NCI-H146 (cell line): ENCODE measurements around the gene ESR1.
"Not testable (repeated sequence)": the region's sequence is repeated elsewhere in the genome, so short reads cannot be mapped to it uniquely, and the experiment has no call there.

Experiments used
- DNase-seq: peaks from one replicate; lab custom pipeline; 2025; lab: John Stamatoyannopoulos, UW

ESR1 gene

DNA sequence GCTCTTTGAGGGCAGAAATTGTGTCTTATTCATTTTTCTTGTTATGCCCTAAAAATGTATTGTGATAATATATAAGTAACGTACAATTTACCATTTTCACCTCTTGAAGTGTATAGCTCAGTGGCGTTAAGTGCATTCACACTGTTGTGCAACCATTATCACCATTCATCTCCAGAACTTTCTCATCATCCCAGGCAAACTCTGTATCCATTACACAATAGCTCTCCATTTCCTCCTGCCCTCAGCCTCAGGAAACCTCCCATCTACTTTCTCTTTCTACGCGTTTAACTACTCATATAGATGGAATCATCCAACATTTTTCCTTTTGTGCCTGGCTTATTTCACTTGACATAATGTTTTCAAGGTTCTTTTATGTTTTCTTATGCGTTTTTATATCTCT, 184.6 kb downstream of the ESR1 start:
- DNase-seq, result no peak

DNA sequence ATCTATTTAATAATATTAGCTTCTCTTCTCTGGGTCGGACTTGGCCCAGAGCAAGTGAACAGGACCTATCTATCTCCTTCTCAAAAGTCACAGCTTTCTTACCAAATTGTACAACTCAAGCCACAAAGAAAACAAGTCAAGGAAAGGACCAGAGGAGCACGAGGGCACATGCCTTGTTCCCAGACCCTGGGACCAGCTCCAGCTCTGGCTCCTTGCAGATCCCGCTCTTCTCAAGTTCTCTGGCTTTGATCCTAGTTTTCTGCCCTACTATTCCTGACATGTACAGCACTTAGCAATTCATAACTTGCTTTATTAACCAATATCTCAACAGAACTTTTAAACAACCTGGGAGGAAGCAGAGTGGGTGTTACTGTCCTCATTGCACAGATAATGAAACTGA, 185.9 kb downstream of the ESR1 start:
- no peak for DNase-seq

DNA sequence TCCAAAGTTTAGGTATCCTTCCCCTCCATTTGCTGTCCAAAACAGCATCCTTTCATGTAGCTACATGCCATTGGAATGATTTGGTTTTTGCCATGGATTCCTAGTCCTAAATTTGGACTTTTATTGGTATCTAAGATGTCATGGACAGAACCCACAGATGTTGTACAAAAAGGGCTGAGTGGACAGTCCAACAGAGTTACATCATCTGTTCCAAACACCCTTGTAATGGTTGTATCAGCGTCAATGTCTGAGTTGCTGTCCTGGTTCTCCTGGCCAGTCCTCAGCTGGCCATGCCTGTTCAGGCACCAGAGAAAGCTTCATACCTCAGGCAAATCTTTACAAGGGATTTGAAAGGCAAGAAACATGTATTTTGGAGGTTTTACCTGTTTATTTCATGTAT, 191.3 kb downstream of the ESR1 start:
- DNase-seq, result no peak

DNA sequence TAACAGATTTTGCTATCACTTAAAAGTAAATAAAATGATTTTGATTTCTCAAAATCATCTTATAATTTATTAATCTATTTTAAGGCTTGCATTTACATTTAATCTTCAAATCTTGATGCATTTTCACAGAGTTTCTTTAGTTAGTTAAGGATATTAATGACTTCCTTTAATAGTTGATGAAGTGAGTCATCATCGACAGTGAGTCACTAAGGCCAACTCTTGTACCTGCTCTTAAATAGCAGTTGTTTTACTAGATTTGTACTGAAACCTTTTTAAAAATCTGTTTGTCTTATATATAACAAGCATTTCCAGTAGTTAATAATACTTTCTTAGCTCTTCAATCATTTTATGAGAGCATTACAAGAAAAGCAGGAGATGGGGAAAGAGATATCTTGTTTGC, 191.7 kb downstream of the ESR1 start:
- DNase-seq, result no peak

DNA sequence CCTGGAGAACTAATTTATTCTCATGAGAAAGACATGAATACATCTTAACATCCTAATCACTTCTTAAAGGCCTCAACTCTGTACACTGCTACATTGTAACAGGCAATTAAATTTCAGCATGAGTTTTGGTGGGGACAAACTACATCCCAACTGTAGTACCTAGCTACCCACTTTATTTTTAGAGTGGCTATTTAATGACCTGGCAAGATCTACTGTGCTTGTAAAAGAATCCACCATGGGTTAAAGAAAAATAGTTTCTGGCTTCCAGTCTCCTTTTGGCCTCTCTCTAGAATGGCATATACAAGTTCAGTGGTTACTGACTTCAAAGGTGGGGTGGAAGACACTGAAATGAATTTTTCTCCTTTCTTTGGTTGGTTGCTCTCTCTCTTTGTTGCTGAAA, 193.9 kb downstream of the ESR1 start:
- no peak for DNase-seq

DNA sequence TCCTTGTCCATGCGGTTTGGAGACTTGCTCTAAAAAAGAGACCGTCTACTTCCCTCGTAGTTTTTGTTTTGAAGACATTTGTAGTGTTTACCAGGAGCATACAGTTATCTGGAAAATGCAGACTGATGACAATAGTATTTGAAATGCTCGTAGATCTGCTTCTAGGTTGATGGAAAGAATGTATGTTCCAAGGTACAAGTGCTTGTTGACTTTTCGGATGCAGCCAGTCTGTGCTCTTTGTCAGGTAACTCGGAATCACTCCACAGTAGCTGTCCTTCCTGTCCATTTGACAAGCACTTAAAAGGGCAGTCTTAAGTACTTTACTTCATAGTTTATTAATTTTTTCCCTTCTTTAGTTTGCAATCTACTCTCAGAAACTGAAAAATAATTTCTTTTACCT, 194.8 kb downstream of the ESR1 start:
- DNase-seq, result no peak

DNA sequence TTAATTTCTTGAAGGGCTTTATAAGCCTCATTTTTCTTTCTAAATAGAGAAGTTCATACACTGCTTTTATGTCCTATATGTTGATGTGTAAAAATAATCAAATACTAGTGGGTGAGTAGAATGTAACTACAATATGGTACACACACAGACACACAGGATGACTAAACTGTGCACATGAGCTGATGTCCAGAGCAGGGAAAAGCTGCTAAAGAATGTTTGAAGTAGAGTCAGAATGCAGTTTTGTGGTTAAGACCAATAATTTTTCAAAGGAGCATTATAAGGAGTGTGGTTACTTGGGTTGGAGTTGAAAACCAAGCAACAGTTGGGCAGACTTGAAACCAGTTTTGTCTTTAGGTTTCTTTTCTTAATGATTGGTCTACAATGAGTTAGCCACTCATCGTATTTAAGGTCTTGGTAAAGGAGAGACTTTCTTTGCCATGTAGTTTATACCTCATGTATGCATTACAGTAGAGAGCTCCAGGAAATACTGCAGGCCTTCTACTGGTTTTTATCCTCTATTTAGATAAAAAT, 196.6 kb downstream of the ESR1 start:
- no peak for DNase-seq

DNA sequence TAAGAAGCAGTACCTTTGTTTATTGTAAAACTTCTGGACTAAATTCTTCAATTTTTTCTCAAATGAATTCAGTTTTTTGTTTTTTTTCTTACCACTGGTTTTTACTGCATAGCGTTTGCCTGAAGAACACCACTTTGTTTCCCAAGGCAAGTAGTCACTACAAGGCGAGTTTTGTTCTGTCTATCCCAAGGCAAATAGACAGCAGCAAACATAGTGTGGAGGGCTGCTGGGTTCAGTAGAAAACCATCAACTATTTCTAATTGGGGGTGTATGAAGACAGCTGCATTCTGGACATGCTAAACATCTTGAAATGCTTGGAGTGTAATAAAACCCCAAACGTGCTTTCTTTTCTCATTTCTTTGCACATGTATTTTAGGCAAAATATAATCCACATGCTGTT, 197.4 kb downstream of the ESR1 start:
- DNase-seq, result no peak

DNA sequence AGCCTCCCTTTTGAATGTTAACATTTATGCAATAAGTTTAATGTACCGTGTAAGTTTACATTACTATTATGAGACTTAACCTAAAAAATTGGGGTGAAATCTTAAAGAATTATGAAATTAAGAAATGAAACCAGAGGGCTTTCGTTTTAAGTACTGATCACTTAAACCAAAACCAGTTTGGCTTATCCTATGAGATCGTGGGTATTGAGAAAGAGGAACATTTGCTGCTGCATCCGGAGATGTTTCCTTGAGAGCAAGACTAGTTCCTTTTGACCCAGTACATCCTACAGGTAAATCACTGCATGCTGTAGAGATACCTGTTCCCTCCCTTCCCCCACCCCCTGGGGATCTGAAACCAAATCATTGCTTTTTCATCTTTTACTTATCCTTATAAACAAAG, 201.3 kb downstream of the ESR1 start:
- no peak for DNase-seq

DNA sequence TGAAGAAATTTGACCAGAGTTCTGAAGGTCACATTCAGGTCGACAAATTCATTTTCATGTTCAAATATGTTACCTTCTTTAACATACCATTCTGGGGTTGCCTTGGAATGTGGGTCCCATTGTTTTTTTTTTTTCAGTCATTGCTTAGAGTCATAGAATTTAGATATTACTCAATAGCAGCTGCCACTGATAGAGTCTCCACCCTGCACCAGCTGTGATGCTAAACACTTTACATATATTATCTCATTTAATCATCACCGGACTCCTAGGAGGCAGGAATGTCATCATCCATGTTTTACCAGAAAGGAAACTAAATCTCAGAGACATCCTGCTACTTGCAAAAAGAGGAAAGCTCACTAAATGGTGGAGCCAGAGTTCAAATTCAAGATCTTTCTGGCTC, 204.7 kb downstream of the ESR1 start:
- no peak for DNase-seq

DNA sequence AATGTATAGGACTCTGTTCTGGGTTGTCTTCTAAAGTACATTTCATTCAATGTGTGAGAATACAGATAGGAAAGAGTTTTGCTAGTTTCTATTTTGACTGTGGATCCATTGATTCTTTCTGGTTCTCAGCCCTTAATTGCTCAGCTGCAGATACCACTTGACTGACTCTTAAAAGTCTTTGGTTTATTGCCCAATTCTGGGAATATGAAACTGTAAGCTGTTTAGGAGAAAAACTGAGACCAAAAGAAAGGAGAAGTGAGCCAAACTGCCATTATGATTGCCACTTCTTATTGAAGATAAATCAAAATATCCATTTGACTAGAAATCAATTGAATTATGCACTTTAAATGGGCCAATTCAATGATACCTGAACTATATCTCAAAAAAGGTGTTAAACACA, 211.4 kb downstream of the ESR1 start:
- DNase-seq, result no peak

DNA sequence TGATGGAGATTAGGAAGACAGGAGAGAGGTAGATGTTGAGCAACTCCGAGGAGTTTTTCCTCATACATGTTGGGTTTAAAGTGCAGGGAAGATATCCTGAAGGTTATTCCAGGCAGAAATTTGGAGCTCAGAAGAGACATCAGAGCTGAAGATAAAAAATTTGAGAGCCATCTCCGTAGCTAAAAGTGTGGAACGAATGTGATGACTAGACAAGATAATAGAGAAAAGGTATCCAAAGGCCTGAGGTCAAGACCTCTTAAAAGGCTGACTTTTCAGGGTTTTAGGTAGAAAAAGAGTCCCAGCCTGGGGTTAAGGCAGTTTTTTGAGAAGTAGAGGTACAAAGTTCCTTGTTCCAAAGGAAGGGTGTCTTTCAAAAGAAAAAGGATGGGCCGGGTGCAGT, 214.8 kb downstream of the ESR1 start:
- no peak for DNase-seq

DNA sequence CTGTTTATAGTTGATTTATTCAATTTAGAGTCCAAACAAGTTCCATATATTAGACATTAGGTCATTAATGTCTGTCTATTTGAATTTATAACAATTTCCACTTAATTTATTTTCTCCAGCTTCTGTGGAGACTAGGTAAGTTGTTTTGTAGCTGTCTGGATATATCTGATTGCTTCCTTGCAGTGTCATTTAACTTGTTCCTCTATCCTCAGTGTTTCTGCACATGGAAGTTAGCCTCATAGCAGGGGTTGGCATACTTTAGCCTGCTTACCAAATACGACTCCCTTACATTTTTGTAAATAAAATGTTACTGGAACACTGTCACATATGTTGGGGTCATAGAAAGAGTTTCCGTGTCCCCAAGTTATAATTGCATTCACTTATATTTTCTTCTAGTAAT, 216.1 kb downstream of the ESR1 start:
- no peak for DNase-seq

DNA sequence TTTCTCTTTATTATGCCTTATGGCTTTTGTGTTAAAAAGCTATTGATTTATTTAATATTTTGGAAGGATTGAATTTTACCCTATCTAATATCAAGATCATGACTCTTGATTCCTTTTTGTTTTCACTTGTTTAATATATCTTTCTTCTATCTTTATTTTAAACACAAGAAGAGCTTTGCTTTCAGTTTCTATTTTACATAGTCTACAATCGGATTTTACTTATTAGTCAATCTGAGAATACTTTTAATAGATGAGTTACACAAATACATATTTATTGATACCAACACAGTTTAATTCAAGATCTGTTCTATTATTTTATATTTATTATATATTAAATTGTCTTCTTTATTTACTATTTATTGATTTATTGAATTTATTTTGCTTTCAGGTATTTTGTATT, 218.8 kb downstream of the ESR1 start:
- DNase-seq, result no peak

DNA sequence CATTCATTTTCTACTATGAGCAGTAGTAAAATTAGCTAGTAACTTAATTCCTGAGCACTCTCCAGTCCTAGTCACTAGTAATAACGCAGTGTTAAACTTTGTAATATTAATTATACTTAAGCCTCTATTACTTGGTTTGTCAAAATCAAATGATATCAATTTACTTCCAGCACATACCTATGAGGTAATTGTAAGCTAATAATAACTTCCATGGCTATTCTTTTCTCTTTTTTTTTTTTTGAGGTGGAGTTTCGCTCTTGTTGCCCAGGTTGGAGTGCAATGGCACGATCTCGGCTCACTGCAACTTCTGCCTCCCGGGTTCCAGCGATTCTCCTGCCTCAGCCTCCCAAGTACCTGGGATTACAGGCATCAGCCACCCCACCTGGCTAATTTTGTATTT, 219.3 kb downstream of the ESR1 start:
- DNase-seq, result not testable (repeated sequence)

DNA sequence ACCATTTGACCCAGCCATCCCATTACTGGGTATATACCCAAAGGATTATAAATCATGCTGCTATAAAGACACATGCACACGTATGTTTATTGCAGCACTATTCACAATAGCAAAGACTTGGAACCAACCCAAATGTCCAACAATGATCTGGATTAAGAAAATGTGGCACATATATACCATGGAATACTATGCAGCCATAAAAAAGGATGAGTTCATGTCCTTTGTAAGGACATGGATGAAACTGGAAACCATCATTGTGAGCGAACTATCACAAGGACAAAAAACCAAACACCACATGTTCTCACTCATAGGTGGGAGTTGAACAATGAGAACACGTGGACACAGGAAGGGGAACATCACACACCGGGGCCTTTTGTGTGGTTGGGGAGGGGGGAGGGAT, 226.3 kb downstream of the ESR1 start:
- not testable (repeated sequence) for DNase-seq

DNA sequence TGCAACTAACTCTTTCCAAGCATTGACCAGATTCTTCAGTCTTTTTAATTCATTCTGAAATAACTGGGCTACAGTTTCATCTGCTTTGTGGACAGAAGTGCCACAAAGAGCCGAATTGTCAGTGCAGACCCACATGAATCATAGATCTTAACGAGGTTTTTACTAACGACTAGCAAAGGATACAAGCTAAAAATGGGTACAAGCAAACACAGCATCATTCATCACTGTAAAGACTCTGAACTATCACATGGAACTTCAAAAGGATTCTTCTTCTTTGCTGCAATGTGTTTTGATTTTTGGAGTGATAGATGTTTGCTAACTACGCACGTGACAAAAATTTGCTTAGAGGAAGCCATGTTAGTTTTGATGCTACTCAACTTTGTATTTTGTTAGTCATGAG, 227.1 kb downstream of the ESR1 start:
- no peak for DNase-seq

DNA sequence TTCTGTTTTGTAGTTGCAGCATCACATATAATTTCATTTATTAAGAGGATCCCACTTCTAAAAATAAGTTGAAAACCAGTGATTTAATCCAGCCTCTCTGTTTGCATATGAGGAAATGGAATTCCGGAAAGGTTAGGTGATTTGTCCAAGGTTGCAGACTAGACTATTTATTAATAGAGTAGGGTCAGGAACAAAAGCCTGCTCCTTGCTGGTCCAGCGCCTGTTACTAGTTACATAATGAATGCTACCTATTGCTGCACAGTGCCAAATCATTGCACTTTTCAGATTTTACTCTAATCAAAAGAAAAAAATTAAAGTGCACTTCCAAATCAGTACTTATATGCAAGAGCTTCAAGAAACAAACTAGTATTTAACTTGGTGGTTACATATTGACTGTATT, 238.6 kb downstream of the ESR1 start:
- no peak for DNase-seq

DNA sequence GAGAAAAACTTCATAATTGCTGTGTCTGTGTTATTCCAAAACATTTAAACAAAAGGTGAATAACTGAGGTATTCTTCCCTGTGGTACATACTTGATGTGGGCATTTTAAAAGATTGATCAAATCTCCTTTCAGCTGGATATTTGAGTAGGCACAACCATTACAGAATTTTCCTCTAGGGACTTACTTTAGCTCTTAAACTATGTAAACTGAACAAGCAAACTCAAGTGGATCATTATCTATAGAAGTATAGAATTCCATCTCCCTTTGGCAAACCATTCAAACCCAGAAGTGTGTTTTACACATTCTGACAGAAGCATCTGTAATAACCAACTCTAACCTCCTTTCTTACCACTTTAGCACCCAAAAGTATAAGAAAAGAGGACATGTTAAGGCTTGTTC, 241.4 kb downstream of the ESR1 start:
- no peak for DNase-seq

DNA sequence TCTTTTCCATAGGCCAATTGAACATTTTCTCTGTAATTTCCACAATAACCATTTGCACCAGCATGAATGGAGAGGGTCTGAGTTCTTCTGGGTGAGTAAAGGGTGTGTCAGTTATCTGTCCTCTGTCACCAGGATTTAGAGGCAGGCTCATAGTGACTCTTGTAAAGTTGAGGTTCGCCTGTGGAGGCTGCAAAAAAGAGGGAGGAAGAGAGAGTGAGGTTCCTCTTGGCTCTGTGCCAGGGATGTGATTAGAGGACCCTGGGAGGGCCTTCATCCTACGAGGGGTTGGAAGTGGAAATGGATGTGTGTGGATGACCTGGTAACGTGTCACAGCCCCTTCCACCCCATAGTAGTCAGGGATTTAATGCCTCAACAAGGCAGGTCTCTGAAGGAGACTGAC, 242.0 kb downstream of the ESR1 start:
- no peak for DNase-seq

DNA sequence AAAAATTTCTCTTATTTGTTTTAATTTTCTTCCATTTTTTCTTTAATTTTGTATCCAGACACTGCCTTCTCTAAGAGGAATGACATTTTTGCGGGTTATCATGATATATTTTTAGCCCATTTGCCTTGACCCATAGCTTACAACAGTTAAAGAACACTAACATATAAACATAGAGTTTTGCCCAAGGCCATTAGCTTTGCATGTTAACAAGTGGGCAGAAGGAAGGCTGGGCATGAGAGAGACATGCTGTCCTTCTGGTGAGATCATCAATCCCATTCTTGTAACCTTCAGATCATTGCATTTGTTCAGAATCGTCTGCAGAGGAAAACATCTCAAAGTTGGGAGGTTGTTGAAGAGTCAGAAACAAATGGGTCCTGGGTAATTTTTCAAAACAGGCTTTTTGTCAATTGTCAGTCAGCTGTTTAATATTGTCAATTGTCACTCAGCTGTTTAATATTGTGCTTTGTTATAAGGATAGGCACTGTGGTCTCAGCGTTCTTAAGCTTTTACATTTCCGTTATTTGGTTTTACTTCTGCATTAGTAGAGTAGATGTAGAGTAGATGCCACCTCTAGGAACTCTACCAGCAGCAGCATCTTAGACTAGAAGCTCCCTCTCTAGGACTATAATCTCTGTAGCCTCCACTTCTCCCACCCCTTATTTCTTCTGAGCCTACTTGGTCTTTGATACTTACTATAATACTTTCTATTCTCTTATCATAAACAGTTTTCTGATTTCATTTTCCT, 243.1 kb downstream of the ESR1 start:
- no peak for DNase-seq

DNA sequence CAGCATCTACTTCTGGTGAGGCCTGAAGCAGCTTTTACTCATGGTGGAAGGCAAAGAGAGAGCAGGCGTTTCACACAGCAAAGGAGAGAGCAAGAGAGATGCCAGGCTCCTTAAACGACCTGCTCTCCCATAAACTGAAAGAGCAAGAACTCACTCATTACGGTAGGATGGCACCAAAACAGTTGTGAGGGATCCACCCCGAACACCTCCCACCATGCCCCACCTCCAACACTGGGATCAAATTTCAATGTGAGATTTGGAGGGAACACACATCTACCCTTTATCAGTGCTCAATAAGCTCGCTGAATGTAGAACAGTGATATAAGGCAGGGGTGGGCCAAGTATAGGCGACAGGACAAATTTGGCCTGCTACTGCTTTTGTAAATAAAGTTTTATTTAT, 244.6 kb downstream of the ESR1 start:
- DNase-seq, result no peak

DNA sequence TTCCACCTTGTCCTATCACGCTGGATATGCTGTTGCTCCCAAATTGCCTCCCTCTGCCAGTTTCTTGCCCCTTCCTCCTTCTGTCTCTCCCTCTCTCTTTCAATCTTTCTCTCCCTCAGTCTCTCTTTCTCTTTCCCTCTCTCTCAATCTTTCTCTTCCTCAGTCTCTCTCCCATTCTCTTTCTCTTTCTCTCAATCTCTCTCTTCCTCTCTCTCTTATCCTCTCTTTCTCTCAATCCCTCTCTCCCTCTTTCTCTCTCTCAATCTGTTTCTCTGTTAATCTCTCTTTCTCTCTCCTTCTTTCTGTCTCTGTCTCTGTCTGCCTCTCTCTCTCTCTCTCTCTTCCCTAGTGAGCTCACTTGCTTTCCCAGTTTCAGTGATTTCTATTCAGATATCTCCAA, 245.8 kb downstream of the ESR1 start:
- no peak for DNase-seq

DNA sequence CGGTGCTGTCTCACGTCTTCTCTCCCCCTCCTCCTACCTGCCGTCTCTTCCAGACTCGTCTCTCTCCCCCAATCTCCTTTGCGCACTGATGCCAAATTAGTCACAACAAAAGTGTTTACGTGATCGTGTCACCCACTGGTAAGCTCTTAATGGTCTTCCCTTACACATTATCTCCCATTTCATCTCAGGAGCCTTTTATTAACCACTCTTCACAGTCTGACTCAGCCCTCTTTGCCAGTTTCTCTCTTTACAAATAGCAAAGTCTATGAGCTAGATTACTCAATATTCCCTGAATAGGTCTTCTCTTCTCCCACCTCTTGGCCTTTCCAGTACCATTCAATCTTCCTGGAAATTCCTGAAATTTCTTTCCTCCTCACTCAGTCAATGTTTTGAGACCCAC, 247.0 kb downstream of the ESR1 start:
- no peak for DNase-seq
